Measurements from ENCODE around the gene GRK2.

Gene GRK2

GRCh38 chr11:67271205-67271540 is 4.9 kb downstream of the GRK2 start:
- no peak for FAIRE-seq
- no peak for TF ChIP-seq POLR2A (IDR thresholded peaks at IDR 0.05; ENCODE audit: low read depth, low read length)
- DNase-seq (ENCODE audit: insufficient read length, low spot score) = no peak

GRCh38 chr11:67271541-67272284 is 5.4 kb downstream of the GRK2 start:
- FAIRE-seq = no peak
- TF ChIP-seq POLR2A (IDR thresholded peaks at IDR 0.05; ENCODE audit: low read depth, low read length) = no peak
- no peak for DNase-seq (ENCODE audit: insufficient read length, low spot score)

- FAIRE-seq = no peak
- DNase-seq (ENCODE audit: insufficient read length, low spot score) = no peak
- TF ChIP-seq POLR2A (IDR thresholded peaks at IDR 0.05; ENCODE audit: low read depth, low read length) = no peak
These were observed 6.3 kb downstream of the GRK2 start for GRCh38 chr11:67272327-67273259.

DNA sequence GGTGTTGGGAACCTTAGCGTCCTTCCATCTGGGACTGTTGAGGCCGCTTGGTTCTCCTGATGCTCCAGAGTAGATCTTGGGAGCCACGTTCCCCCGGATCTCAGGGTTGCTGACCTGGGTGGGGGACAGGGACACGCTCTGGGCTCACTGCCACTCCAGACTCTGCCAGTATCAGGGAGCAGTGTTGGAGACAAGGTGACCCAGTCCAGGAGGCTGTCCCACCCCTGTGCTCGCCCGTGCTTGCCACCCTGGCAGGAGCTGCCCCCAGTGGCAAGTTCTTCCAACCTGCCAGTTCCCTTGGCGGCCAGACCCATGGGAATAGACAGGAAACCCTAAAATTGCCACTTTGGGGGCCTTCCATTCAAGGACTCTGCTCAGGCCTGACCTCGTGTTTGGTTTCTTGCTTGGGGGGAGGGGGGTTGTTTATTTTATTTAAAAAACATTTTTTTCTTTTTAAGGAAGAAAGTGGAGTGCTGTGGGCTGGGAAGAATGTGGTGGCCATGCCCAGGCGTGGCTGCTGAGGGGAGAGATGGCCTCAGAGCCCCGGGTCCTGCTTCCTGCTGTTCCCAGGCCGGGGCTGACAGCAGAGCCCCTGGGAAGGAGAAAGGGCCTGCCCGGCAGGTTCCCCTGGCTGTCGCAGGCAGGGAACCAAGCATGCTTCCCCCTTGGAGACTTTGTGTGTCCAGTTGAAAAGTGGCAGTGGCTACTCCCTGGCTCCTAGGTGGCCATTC is 7.2 kb downstream of the GRK2 start:
- FAIRE-seq = no peak

GRCh38 chr11:67274768-67275605 is 8.7 kb downstream of the GRK2 start:
- TF ChIP-seq POLR2A (IDR thresholded peaks at IDR 0.05; ENCODE audit: low read depth, low read length) = no peak
- DNase-seq (ENCODE audit: insufficient read length, low spot score) = no peak
- no peak for FAIRE-seq

More for the DNA sequence above, 7.2 kb downstream of the GRK2 start:
- DNase-seq (ENCODE audit: insufficient read length, low spot score) = no peak
- no peak for TF ChIP-seq POLR2A (IDR thresholded peaks at IDR 0.05; ENCODE audit: low read depth, low read length)

GRCh38 chr11:67275606-67276409 is 9.5 kb downstream of the GRK2 start:
- DNase-seq (ENCODE audit: insufficient read length, low spot score) = no peak
- no peak for TF ChIP-seq POLR2A (IDR thresholded peaks at IDR 0.05; ENCODE audit: low read depth, low read length)
- no peak for FAIRE-seq

- TF ChIP-seq POLR2A (IDR thresholded peaks at IDR 0.05; ENCODE audit: low read depth, low read length) = no peak
- DNase-seq (ENCODE audit: insufficient read length, low spot score) = no peak
- no peak for FAIRE-seq
These were observed 10.5 kb downstream of the GRK2 start for GRCh38 chr11:67276781-67277230.

GRCh38 chr11:67277231-67277961 is 11.1 kb downstream of the GRK2 start:
- no peak for FAIRE-seq
- peak; percentile 78 for DNase-seq (ENCODE audit: insufficient read length, low spot score)

DNA sequence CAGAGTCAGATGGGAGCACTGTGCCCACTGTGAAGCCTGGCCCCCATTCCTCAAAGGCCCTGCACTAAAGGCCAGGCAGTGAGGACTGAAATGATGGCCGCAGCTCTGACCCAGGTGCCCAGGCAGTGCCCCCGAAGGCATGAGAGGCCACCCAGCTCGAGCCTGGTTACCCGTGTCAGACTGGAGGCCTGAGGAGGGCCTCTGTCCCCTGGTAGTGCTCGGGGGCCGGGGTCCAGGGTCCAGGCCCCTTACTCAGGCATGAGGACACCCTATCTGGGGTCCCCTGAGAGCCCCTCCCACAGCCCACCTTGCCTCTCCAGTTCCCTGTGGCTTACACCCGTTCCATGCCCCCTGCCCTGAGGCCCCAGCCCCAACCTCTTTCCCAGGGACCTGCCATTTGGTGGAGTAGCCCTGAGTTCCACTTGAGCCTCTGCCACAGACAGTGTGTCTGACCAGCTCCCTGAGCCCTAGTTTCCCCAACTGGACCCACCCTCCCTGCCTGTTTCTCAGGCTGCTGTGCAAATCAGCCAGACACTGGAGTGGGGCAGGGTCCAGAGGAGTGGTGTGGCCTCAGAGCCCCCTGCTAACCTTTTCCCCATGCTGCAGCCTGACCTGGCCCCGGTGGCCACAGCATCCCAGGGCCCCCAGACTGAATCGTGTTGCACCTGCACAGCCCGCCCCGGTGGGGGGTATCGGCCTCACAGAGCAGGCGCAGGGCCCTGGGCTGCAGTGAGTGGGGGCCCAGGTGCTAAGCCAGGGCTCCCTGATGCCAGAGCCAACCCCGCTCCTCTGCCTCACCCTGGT is 12.1 kb downstream of the GRK2 start:
- TF ChIP-seq POLR2A (IDR thresholded peaks at IDR 0.05; ENCODE audit: low read depth, low read length) = no peak

More at GRCh38 chr11:67277231-67277961, 11.1 kb downstream of the GRK2 start:
- no peak for TF ChIP-seq POLR2A (IDR thresholded peaks at IDR 0.05; ENCODE audit: low read depth, low read length)

GRCh38 chr11:67278939-67279588 is 12.8 kb downstream of the GRK2 start:
- no peak for TF ChIP-seq POLR2A (IDR thresholded peaks at IDR 0.05; ENCODE audit: low read depth, low read length)
- DNase-seq (ENCODE audit: insufficient read length, low spot score) = no peak
- FAIRE-seq = no peak

More for the DNA sequence above, 12.1 kb downstream of the GRK2 start:
- DNase-seq (ENCODE audit: insufficient read length, low spot score) (no peak), FAIRE-seq (no peak)
